K562 (cell line): ENCODE measurements around the gene NRG3. TPM values are rescaled to one million over a fixed set of nuclear protein-coding genes. Genes with fewer than 3 reads are reported as not detected.

Experiments used
- ATAC-seq: fragments of 200-7000 bp; cut with Tn5 transposase; 3 replicates; pipeline ENCODE4 v1.9.1; 2020; ENCODE audit warnings: moderate library complexity
- BruUV-seq: library from RNA; stranded (reverse); fragments of 400-500 nt; replicated peaks from 2 replicates; lab custom pipeline; 2021; lab: Mats Ljungman, UMichigan
- CTCF ChIA-PET: fragments of 300-600 bp; formaldehyde crosslinking; extraction: SDS; loops from one replicate; lab custom pipeline; 2021; ENCODE audit warnings: low intra/inter-chr PET ratio; lab: Yijun Ruan, JAX
- POLR2A ChIA-PET: fragments of 300-600, 350-650 bp; sonication (Branson Sonifier 250); formaldehyde crosslinking; extraction: SDS; loops from one replicate; lab custom pipeline; 2021; ENCODE audit warnings: antibody characterized with exemption, inconsistent platforms; lab: Yijun Ruan, JAX
- DNase-seq, 4 experiments: peaks; one replicate each; pipeline versions ENCODE4 v3.0.0 to v3.0.0-alpha.2; 2011 to 2018; ENCODE audit warnings: low spot score in 3 of 4, mixed read lengths in 3 of 4; ENCODE audit errors: extremely low read depth in 1 of 4
- FAIRE-seq: peaks from 2 replicates; lab custom pipeline; 2011; peaks lifted over from hg19 to GRCh38; lab: Jason Lieb, UNC
- H2AFZ ChIP-seq: 2 replicates; pipeline ENCODE4 v1.6.0; 2011; ENCODE audit warnings: low read depth, low read length, control low read depth, inconsistent platforms
- H3K27ac ChIP-seq: fragments of 200-600 bp; 3 replicates; pipeline ENCODE4 v1.8.0; 2011; ENCODE audit warnings: low read depth, mild to moderate bottlenecking, control low read depth, inconsistent platforms, low read length, moderate library complexity, mixed read lengths; ENCODE audit errors: extremely low read depth
- H3K27me3 ChIP-seq, 2 experiments: fragments of 300-600 bp in 1 of 2; 2 replicates in 1 of 2; 3 replicates in 1 of 2; pipeline versions ENCODE4 v1.6.0 to v1.8.0; 2011; ENCODE audit warnings: inconsistent platforms in 2 of 2, low read length in 2 of 2, mild to moderate bottlenecking in 1 of 2, mixed read lengths in 1 of 2, moderate library complexity in 1 of 2; ENCODE audit not compliant: control insufficient read depth in 2 of 2, insufficient read depth in 2 of 2
- H3K36me3 ChIP-seq: fragments of 300-600 bp; 3 replicates; pipeline ENCODE4 v1.8.0; 2011; ENCODE audit warnings: mild to moderate bottlenecking, low read length, inconsistent platforms; ENCODE audit not compliant: control insufficient read depth, insufficient read depth
- H3K4me1 ChIP-seq, 2 experiments: fragments of 200-600 bp in 1 of 2; replicated peaks in 1 of 2; 2 replicates in 1 of 2; 3 replicates in 1 of 2; pipeline versions ENCODE4 v1.5.1 to v1.8.0; 2011; ENCODE audit warnings: inconsistent platforms in 2 of 2, low read length in 2 of 2, mild to moderate bottlenecking in 1 of 2, mixed read lengths in 1 of 2, moderate library complexity in 1 of 2; ENCODE audit not compliant: control insufficient read depth in 2 of 2, insufficient read depth in 2 of 2
- H3K4me2 ChIP-seq: 2 replicates; pipeline ENCODE4 v1.6.1; 2011; ENCODE audit warnings: low read length, control low read depth, inconsistent platforms, mixed read lengths; ENCODE audit not compliant: insufficient read depth
- H3K4me3 ChIP-seq: fragments of 200-600 bp; sonication (generic), shearing (Covaris generic); 2 replicates; pipeline ENCODE4 v1.5.1; 2016; ENCODE audit warnings: control low read depth, inconsistent platforms
- H3K79me2 ChIP-seq: fragments of 200-600 bp; 3 replicates; pipeline ENCODE4 v1.8.0; 2011; ENCODE audit warnings: low read length, inconsistent platforms; ENCODE audit not compliant: control insufficient read depth, insufficient read depth
- H3K9ac ChIP-seq, 2 experiments: 2 replicates each; pipeline versions ENCODE4 v1.6.0 to v1.6.1; 2011; ENCODE audit warnings: low read depth in 2 of 2, low read length in 2 of 2, control low read depth in 1 of 2, inconsistent platforms in 1 of 2, mild to moderate bottlenecking in 1 of 2, mixed read lengths in 1 of 2; ENCODE audit not compliant: insufficient read depth in 1 of 2
- H3K9me1 ChIP-seq: one replicate; pipeline ENCODE4 v1.6.0; 2011; ENCODE audit warnings: inconsistent platforms, mild to moderate bottlenecking, low read length, moderate library complexity; ENCODE audit not compliant: control insufficient read depth, insufficient read depth
- H3K9me3 ChIP-seq: replicated peaks from 2 replicates; pipeline ENCODE4 v1.5.1; 2011; ENCODE audit warnings: low read depth, low read length, inconsistent platforms; ENCODE audit not compliant: control insufficient read depth, insufficient read depth
- H4K20me1 ChIP-seq: replicated peaks from 2 replicates; pipeline ENCODE4 v1.6.1; 2011; ENCODE audit warnings: low read length, inconsistent platforms, mixed read lengths; ENCODE audit not compliant: control insufficient read depth, insufficient read depth
- ZNF407 ChIP-seq: fragments of 450-650 bp; IDR thresholded peaks from 2 replicates; pipeline ENCODE4 v1.6.1; 2016; ENCODE audit warnings: low read depth
- WGBS: fragments of 100-300 bp; shearing (Covaris generic); methylation state at CpG from one replicate; pipeline ENCODE4 v1.1.6; 2016; ENCODE audit warnings: low coverage, mixed read lengths; ENCODE audit not compliant: insufficient coverage; ENCODE audit errors: missing lambda C conversion rate; 5-methylcytosine and 5-hydroxymethylcytosine counted together
- in situ Hi-C: fragments of 300-500 bp; cut with MboI; formaldehyde crosslinking; loops from 4 replicates; pipeline ENCODE4 v1.15.0; 2018; ENCODE audit warnings: inconsistent platforms, mixed read lengths
- intact Hi-C: fragments of 100-400 bp; cut with micrococcal nuclease; formaldehyde crosslinking; loops from 2 replicates; pipeline ENCODE4 v1.14.2; 2022
- polyA plus RNA-seq, 8 experiments: library from polyadenylated mRNA; depleted of rRNA in 4 of 8; stranded (reverse) in 5 of 8; unstranded in 3 of 8; fragments of >200 nt; fragmentation: Nextera tagmentation in 2 of 8; fragmentation: Illumina TruSeq in 1 of 8; extraction: Ambion mirVana in 2 of 8; extraction: Trizol in 1 of 8; gene quantifications; 2 replicates each; pipeline versions ENCODE4 v1.2.1 to v1.2.3, GENCODE V29; 2011 to 2014; ENCODE audit warnings: inconsistent platforms in 1 of 8, missing spikeins in 1 of 8
- total RNA-seq, 7 experiments: library from RNA; depleted of rRNA in 6 of 7; stranded (reverse); fragments of >200 nt in 6 of 7; fragmentation: Illumina TruSeq in 2 of 7; extraction: Trizol in 2 of 7; gene quantifications; 2 replicates each; pipeline versions ENCODE4 v1.2.1 to v1.2.3, GENCODE V29; 2011 to 2021; ENCODE audit warnings: low replicate concordance in 1 of 7

Gene NRG3
- total and polyA plus RNA-seq, 9 of the 15 experiments (the other 6 are each of a cell fraction or from before 2014, with no cell fraction given), result not detected

DNA sequence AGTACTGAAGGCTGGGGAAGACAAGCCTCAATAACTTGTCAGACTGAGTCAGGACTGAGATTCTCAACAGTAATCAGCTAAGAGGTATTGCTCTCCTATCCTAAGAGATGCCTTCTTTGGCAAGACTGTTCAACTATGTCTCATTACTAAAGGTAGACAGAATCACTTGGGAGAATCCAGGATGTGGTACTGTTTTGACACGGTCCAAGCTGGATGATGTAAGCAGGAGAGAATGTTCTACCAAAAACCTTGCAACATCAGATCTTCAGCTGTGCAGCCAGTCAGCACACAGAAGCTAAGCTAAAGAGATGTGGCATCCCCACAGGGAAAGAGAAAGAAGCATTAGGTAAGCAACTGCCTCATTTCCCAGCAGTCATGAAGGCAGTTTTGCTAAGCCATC is 391.4 kb downstream of the NRG3 start:
- ChIA-PET CTCF (no interaction called here), POLR2A (no interaction called here)
- intact Hi-C loops, result no loop called here
- WGBS, result 0% methylated on average over 1 of the region's 1 CpG
- no peaks in the 10 kb centered on the region for H3K79me2 ChIP-seq
- no peaks in the 10 kb centered on the region for H4K20me1 ChIP-seq
- no peaks in the 10 kb centered on the region for H3K4me1 ChIP-seq
- H2AFZ ChIP-seq, result no peak overlapping the region
- ATAC-seq (no peak), FAIRE-seq (no peak)
- in situ Hi-C loops, result no loop called here
- no peak overlapping the region for H3K27ac ChIP-seq
- H3K4me3 ChIP-seq, result no peak overlapping the region
- BruUV-seq, result no TSS peak
- no peak overlapping the region for H3K4me2 ChIP-seq
- H3K9me1 ChIP-seq, result no peaks in the 10 kb centered on the region
- no peak overlapping the region for H3K9ac ChIP-seq
- H3K36me3 ChIP-seq, result no peaks in the 10 kb centered on the region
- TF ChIP-seq ZNF407, result no peak
- TF ChIP-seq, all 486 proteins: peak for 0
- no peaks in the 10 kb centered on the region; the same call in 1 of the 2 replicates for H3K9me3 ChIP-seq
- H3K27me3 ChIP-seq, result no peaks in the 10 kb centered on the region
- no peak for DNase-seq
